Measurements from ENCODE around the gene DENND5A. TPM values are rescaled to one million over a fixed set of nuclear protein-coding genes. Genes with fewer than 3 reads are reported as not detected.
"Not testable (repeated sequence)": the region's sequence is repeated elsewhere in the genome, so short reads cannot be mapped to it uniquely, and the experiment has no call there.

DENND5A gene
- total RNA-seq, 1 donor from 2014 or later = 47.6 TPM

DNA sequence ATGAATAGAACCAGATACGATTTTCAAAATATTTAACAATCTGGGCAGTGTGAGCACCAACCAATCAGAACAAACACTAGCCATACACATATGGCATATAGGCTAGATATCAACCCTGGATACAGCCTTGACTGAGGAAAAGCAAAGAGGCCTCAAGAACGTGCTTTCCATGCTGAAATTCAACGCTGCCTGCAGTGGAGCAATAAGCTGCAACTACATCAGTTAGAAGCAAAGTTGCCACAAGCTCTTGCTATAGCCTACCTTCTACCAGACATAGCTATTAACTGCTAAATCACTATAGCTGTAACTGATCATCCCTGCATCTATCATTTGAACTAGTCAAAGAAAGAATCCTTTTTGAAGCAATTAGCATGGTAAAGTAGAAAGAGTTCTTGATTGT is 42.5 kb downstream of the DENND5A start:
- Mint-ChIP-seq H3K4me3 (no peak overlapping the region), H3K4me1 (ENCODE audit: low read depth) (peaks cover 7% of the 10 kb centered on the region)

DNA sequence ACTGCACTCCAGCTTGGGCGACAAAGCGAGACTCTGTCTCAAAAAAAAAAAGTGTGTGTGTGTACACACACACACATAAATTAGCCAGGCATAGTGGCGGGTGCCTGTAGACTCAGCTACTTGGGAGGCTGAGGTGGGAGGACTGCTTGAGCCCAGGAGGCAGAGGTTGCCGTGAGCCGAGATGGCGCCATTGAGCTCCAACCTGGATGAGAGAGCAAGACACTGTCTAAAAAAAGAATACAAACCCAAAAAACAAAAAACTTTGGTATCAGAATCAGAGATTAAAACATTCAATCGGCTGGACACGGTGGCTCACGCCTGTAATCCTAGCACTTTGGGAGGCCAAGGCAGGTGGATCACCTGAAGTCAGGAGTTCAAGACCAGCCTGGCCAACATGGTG is 44.3 kb downstream of the DENND5A start:
- H3K27me3 Mint-ChIP-seq (ENCODE audit: insufficient read depth); H3K36me3 Mint-ChIP-seq (ENCODE audit: low read depth); H3K9me3 Mint-ChIP-seq; DNase-seq (ENCODE audit: low spot score); intact Hi-C loops (cut with micrococcal nuclease); H3K4me1 Mint-ChIP-seq (ENCODE audit: low read depth); H3K27ac Mint-ChIP-seq; H3K4me3 Mint-ChIP-seq: not testable (repeated sequence)

More for the DNA sequence above, 42.5 kb downstream of the DENND5A start:
- Mint-ChIP-seq H3K36me3 (ENCODE audit: low read depth) (no peaks in the 10 kb centered on the region), H3K9me3 (no peaks in the 10 kb centered on the region), H3K27me3 (ENCODE audit: insufficient read depth) (no peaks in the 10 kb centered on the region), H3K27ac (no peak overlapping the region)
- intact Hi-C loops (cut with micrococcal nuclease) = no loop called here
- no peak for DNase-seq (ENCODE audit: low spot score)

DNA sequence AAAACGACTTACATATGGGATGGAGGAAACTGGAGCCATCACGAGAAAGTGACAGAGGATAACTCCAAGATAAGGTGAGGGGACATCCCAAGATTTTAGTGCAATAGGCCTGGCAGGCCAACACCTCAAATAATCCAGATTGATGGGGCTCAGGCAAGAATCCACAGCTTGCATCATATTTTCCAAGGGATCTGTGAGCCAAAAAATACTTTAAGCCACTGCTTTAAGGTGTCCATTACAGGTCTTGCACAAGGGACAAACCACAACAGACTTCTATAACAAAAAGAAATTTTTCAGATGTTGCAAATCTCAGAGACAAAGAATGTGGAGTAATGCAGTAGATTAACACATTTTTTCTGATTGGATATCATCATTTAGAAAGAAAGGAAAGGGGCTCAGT is 45.6 kb downstream of the DENND5A start:
- no peak for DNase-seq (ENCODE audit: low spot score)
- no peak overlapping the region for H3K4me3 Mint-ChIP-seq
- intact Hi-C loops (cut with micrococcal nuclease) = no loop called here
- H3K36me3 Mint-ChIP-seq (ENCODE audit: low read depth) = no peaks in the 10 kb centered on the region
- no peaks in the 10 kb centered on the region for H3K27me3 Mint-ChIP-seq (ENCODE audit: insufficient read depth)
- no peak overlapping the region for H3K27ac Mint-ChIP-seq
- no peaks in the 10 kb centered on the region for H3K9me3 Mint-ChIP-seq
- peaks cover 16% of the 10 kb centered on the region for H3K4me1 Mint-ChIP-seq (ENCODE audit: low read depth)

GRCh38 chr11:9219115-9219514 is 46.0 kb downstream of the DENND5A start:
- Mint-ChIP-seq H3K27ac (no peak overlapping the region), H3K4me1 (ENCODE audit: low read depth) (peaks cover 16% of the 10 kb centered on the region)
- intact Hi-C loops (cut with micrococcal nuclease) = no loop called here

DNA sequence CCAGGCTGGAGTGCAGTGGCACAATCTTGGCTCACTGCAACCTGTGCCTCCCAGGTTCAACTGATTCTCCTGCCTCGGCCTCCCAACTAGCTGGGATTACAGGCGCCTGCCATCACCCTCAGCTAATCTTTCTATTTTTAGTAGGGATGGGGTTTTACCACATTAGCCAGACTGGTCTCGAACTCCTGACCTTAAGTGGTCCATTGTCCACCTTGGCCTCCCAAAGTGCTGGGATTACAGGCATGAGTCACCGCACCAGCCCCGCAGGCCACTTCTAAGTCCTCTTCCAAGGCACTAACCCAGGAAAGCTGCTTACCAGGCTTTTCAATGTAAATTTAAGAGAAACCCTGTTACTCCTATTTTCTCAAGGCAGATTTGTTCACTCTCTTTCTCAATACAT is 50.4 kb downstream of the DENND5A start:
- peaks cover 2% of the 10 kb centered on the region for H3K27me3 Mint-ChIP-seq (ENCODE audit: insufficient read depth)
- peaks cover 46% of the 10 kb centered on the region for H3K4me1 Mint-ChIP-seq (ENCODE audit: low read depth)
- H3K4me3 Mint-ChIP-seq = no peak overlapping the region

More at GRCh38 chr11:9219115-9219514, 46.0 kb downstream of the DENND5A start:
- no peaks in the 10 kb centered on the region for H3K9me3 Mint-ChIP-seq
- no peaks in the 10 kb centered on the region for H3K36me3 Mint-ChIP-seq (ENCODE audit: low read depth)
- DNase-seq (ENCODE audit: low spot score) = no peak
- no peak overlapping the region for H3K4me3 Mint-ChIP-seq
- no peaks in the 10 kb centered on the region for H3K27me3 Mint-ChIP-seq (ENCODE audit: insufficient read depth)

GRCh38 chr11:9211322-9211721 is 53.8 kb downstream of the DENND5A start:
- Mint-ChIP-seq H3K27ac (peak overlapping the region; percentile 82), H3K36me3 (ENCODE audit: low read depth) (peaks cover 2% of the 10 kb centered on the region), H3K27me3 (ENCODE audit: insufficient read depth) (peaks cover 2% of the 10 kb centered on the region), H3K9me3 (no peaks in the 10 kb centered on the region), H3K4me3 (peak overlapping the region; percentile 17), H3K4me1 (ENCODE audit: low read depth) (peaks cover 67% of the 10 kb centered on the region)
- intact Hi-C loops (cut with micrococcal nuclease) = loop anchor here (1.0 to 5.0 kb wide), 7 partner anchors 19 to 389 kb away; partner anchors contain the start of gene ZNF143
- no peak for DNase-seq (ENCODE audit: low spot score)

More for the DNA sequence above, 50.4 kb downstream of the DENND5A start:
- DNase-seq (ENCODE audit: low spot score) = no peak
- H3K27ac Mint-ChIP-seq = no peak overlapping the region
- no peaks in the 10 kb centered on the region for H3K36me3 Mint-ChIP-seq (ENCODE audit: low read depth)
- H3K9me3 Mint-ChIP-seq = no peaks in the 10 kb centered on the region
- intact Hi-C loops (cut with micrococcal nuclease) = loop anchor here (5.0 kb wide), 1 partner anchor 248 kb away; the partner anchor contains the start of gene ZNF143

DNA sequence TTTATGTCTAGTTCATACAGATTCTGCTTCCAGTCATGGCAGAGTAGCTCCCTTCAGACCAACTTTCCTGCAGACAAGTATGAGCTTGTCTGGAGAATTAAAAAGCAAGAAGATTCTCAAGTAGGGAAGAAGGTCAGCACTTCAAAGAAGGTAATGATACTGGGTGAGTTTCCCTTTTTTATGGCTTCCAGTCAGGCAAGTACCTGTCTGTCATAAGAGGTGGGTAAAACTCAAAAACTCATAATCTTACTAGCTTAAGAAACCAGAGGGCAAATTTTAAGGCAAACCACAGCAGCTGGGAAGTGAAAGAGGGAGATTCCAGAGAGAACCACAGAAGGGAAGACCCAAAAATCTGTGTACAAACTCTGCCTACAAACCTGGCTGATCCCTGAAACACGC is 54.2 kb downstream of the DENND5A start:
- Mint-ChIP-seq H3K4me3 (peak overlapping the region; percentile 41), H3K9me3 (no peaks in the 10 kb centered on the region), H3K27me3 (ENCODE audit: insufficient read depth) (peaks cover 2% of the 10 kb centered on the region), H3K27ac (peak overlapping the region; percentile 21), H3K36me3 (ENCODE audit: low read depth) (peaks cover 2% of the 10 kb centered on the region), H3K4me1 (ENCODE audit: low read depth) (peaks cover 63% of the 10 kb centered on the region)
- intact Hi-C loops (cut with micrococcal nuclease) = loop anchor here (1.0 to 5.0 kb wide), 8 partner anchors 20 to 390 kb away; partner anchors contain the start of gene ZNF143
- no peak for DNase-seq (ENCODE audit: low spot score)

- intact Hi-C loops (cut with micrococcal nuclease) = loop anchor here (1.0 to 5.0 kb wide), 6 partner anchors 20 to 390 kb away; partner anchors contain the start of gene ZNF143
- H3K27me3 Mint-ChIP-seq (ENCODE audit: insufficient read depth) = peaks cover 2% of the 10 kb centered on the region
- peaks cover 2% of the 10 kb centered on the region for H3K36me3 Mint-ChIP-seq (ENCODE audit: low read depth)
- DNase-seq (ENCODE audit: low spot score) = no peak
- H3K4me3 Mint-ChIP-seq = peak overlapping the region; percentile 41
- no peaks in the 10 kb centered on the region for H3K9me3 Mint-ChIP-seq
- peak overlapping the region; percentile 21 for H3K27ac Mint-ChIP-seq
- peaks cover 58% of the 10 kb centered on the region for H3K4me1 Mint-ChIP-seq (ENCODE audit: low read depth)
Observed at GRCh38 chr11:9210224-9210921, 54.8 kb downstream of the DENND5A start.

DNA sequence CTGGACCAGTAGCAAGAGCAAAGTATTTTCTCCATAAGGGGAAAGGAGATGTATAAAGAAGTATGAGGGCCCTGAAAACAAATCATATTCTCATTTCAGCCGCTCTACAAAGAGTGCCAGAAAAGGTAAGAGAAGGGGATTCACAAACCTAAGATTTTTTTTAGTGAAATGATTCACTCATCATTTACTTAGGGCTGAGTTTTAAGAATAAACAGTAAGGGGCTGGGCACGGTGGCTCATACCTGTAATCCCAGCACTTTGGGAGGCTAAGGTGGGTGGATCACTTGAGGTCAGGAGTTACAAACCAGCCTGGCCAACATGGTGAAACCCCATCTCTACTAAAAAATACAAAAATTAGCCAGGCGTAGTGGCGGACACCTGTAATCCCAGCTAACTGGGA is 55.5 kb downstream of the DENND5A start:
- peak overlapping the region; percentile 16 for H3K4me3 Mint-ChIP-seq

DNA sequence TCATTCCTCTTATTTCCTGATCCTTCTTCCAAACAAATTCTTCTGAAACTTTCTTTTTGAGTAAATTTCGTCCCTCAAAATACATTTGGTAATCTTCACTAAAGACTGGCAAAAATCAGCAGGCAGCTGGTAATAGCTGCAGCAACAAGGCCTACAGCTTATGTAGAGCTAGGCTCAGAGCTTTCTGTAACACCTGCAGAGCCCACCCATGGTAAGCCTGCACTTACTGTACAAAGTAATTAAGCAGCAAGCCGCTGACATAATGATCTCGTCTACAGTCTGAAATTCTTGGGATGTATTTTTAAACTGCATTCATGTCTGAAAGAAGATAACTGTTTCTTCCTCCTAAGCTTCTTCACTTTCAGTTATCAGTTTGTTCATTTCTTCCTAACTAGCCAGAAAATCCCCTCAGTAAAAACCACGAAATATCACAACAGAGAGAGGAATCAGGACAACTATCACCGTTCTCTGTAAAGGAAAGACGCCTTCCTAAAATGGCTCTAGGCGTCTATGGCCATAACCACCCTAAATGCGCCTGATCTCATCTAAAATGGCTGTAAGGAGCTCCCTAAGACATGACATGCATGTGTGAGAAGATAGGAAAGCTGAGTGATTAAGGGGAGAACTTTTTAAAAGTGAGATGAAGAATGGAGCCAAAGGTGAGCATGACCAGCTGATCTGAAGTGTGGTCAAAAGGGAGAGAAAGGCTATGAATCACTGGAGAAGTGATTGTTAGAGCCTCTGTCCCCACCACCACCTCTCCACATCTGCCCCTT is 56.2 kb downstream of the DENND5A start:
- Mint-ChIP-seq H3K36me3 (ENCODE audit: low read depth) (peaks cover 3% of the 10 kb centered on the region), H3K27me3 (ENCODE audit: insufficient read depth) (peaks cover 2% of the 10 kb centered on the region), H3K4me1 (ENCODE audit: low read depth) (peaks cover 52% of the 10 kb centered on the region), H3K27ac (peak overlapping the region; percentile 21), H3K9me3 (no peaks in the 10 kb centered on the region), H3K4me3 (peak overlapping the region; percentile 16)
- intact Hi-C loops (cut with micrococcal nuclease) = loop anchor here (1.0 to 2.0 kb wide), 2 partner anchors 8 to 106 kb away; partner anchors contain the start of gene TMEM41B
- no peak for DNase-seq (ENCODE audit: low spot score)

More for the DNA sequence above, 55.5 kb downstream of the DENND5A start:
- intact Hi-C loops (cut with micrococcal nuclease) = loop anchor here (1.0 to 5.0 kb wide), 8 partner anchors 8 to 391 kb away; partner anchors contain the start of genes TMEM41B and ZNF143
- H3K9me3 Mint-ChIP-seq; H3K36me3 Mint-ChIP-seq (ENCODE audit: low read depth); H3K27me3 Mint-ChIP-seq (ENCODE audit: insufficient read depth); DNase-seq (ENCODE audit: low spot score): not testable (repeated sequence)
- H3K4me1 Mint-ChIP-seq (ENCODE audit: low read depth) = peaks cover 52% of the 10 kb centered on the region
- peak overlapping the region; percentile 21 for H3K27ac Mint-ChIP-seq

- intact Hi-C loops (cut with micrococcal nuclease) = no loop called here
- no peak for DNase-seq (ENCODE audit: low spot score)
- no peaks in the 10 kb centered on the region for H3K9me3 Mint-ChIP-seq
- H3K4me1 Mint-ChIP-seq (ENCODE audit: low read depth) = peaks cover 56% of the 10 kb centered on the region
- H3K27ac Mint-ChIP-seq = no peak overlapping the region
- H3K4me3 Mint-ChIP-seq = no peak overlapping the region
- H3K36me3 Mint-ChIP-seq (ENCODE audit: low read depth) = peaks cover 9% of the 10 kb centered on the region
- peaks cover under 1% of the 10 kb centered on the region for H3K27me3 Mint-ChIP-seq (ENCODE audit: insufficient read depth)
Observed at GRCh38 chr11:9207229-9207628, 57.9 kb downstream of the DENND5A start.

DNA sequence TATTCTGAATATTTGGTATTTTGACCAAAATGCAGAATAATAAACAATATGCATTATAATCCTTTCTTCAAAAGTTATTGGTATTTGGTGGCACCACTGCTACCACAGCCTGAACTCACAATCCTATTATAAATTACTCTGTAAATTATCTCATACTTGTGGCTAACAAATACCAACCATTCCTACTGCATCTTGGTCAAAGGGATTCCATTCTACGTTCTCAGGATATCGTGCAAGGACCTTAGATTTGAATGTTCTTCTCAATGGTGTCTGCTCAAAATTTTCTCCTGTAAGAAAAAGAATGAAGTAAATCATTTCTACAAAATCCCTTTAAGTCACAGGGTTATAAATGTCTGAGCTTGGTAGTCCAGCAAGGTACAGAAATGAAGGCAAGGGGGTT is 58.7 kb downstream of the DENND5A start:
- Mint-ChIP-seq H3K27me3 (ENCODE audit: insufficient read depth) (no peaks in the 10 kb centered on the region), H3K36me3 (ENCODE audit: low read depth) (peaks cover 12% of the 10 kb centered on the region), H3K4me1 (ENCODE audit: low read depth) (peaks cover 56% of the 10 kb centered on the region), H3K27ac (no peak overlapping the region), H3K9me3 (no peaks in the 10 kb centered on the region), H3K4me3 (no peak overlapping the region)
- no peak for DNase-seq (ENCODE audit: low spot score)
- intact Hi-C loops (cut with micrococcal nuclease) = no loop called here

Data from activated T-helper 1 cell treated with anti-CD3 and anti-CD28 coated beads, Interleukin-12 subunit alpha, Interleukin-12 subunit beta, Interleukin-2, Interleukin-4 antibody, amounts not matched to agents 30 ng/mL and 10 ng/mL and 1 ng/mL, durations not matched to agents 14 hours and 24 hours and 36 hours (primary cell).